CD14-positive monocyte (primary cell): Measurements from ENCODE around the gene RHOV. TPM values are rescaled to one million over a fixed set of nuclear protein-coding genes. Genes with fewer than 3 reads are reported as not detected.

Experiments used
- DNase-seq, 3 donors: peaks; one replicate each; pipeline ENCODE4 v3.0.0-alpha.2; 2011 to 2022
- H2AFZ ChIP-seq: 2 replicates; pipeline ENCODE4 v1.6.0; 2012; ENCODE audit warnings: mild to moderate bottlenecking, low read depth, low read length, inconsistent platforms; ENCODE audit not compliant: insufficient read depth, poor library complexity, severe bottlenecking
- H3K27ac ChIP-seq, 2 donors: 1 replicate in 1 of 2; 2 replicates in 1 of 2; pipeline ENCODE4 v1.5.1; 2012 to 2013; ENCODE audit warnings: low read length in 2 of 2, control low read depth in 1 of 2, inconsistent platforms in 1 of 2, low read depth in 1 of 2, mild to moderate bottlenecking in 1 of 2
- H3K27me3 ChIP-seq, 2 donors: one replicate each; pipeline versions ENCODE4 v1.6.0 to v1.6.1; 2011 to 2013; ENCODE audit warnings: low read length in 2 of 2; ENCODE audit not compliant: control insufficient read depth in 2 of 2, insufficient read depth in 2 of 2
- H3K36me3 ChIP-seq, 2 donors: replicated peaks in 1 of 2; 1 replicate in 1 of 2; 2 replicates in 1 of 2; pipeline versions ENCODE4 v1.5.1 to v1.6.1; 2012 to 2013; ENCODE audit warnings: low read length in 2 of 2, control low read depth in 1 of 2, inconsistent platforms in 1 of 2, mild to moderate bottlenecking in 1 of 2; ENCODE audit not compliant: insufficient read depth in 2 of 2, control insufficient read depth in 1 of 2
- H3K4me1 ChIP-seq, 2 donors: 1 replicate in 1 of 2; 2 replicates in 1 of 2; pipeline versions ENCODE4 v1.5.1 to v1.6.1; 2012 to 2013; ENCODE audit warnings: low read length in 2 of 2, control low read depth in 1 of 2, inconsistent platforms in 1 of 2, mild to moderate bottlenecking in 1 of 2, moderate library complexity in 1 of 2; ENCODE audit not compliant: insufficient read depth in 2 of 2, control insufficient read depth in 1 of 2
- H3K4me2 ChIP-seq: replicated peaks from 2 replicates; pipeline ENCODE3; 2012; ENCODE audit warnings: low read length, moderate library complexity, mild to moderate bottlenecking; ENCODE audit not compliant: poor library complexity, severe bottlenecking; ENCODE audit errors: extremely low read depth
- H3K4me3 ChIP-seq, 3 experiments: fragments of 200-600 bp in 1 of 3; sonication (generic) in 1 of 3; replicated peaks in 1 of 3; 1 replicate in 2 of 3; 2 replicates in 1 of 3; pipeline ENCODE4 v1.5.1; 2011 to 2013; ENCODE audit warnings: low read length in 3 of 3, mild to moderate bottlenecking in 3 of 3, control low read depth in 2 of 3, low read depth in 2 of 3, inconsistent platforms in 1 of 3, moderate library complexity in 1 of 3
- H3K79me2 ChIP-seq: 2 replicates; pipeline ENCODE4 v1.6.0; 2012; ENCODE audit warnings: mild to moderate bottlenecking, control low read depth, inconsistent platforms, low read length, moderate library complexity; ENCODE audit not compliant: insufficient read depth
- H3K9ac ChIP-seq: 2 replicates; pipeline ENCODE4 v1.6.0; 2017; ENCODE audit warnings: low read length, mild to moderate bottlenecking; ENCODE audit not compliant: insufficient read depth, poor library complexity, severe bottlenecking
- H3K9me3 ChIP-seq, 2 donors: replicated peaks in 1 of 2; 1 replicate in 1 of 2; 2 replicates in 1 of 2; pipeline versions ENCODE4 v1.5.1 to v1.6.1; 2012 to 2013; ENCODE audit warnings: low read length in 2 of 2, control low read depth in 1 of 2; ENCODE audit not compliant: control insufficient read depth in 1 of 2, insufficient read depth in 1 of 2
- H4K20me1 ChIP-seq: 2 replicates; pipeline ENCODE4 v1.6.0; 2012; ENCODE audit warnings: mild to moderate bottlenecking, low read length, control low read depth, moderate library complexity; ENCODE audit not compliant: insufficient read depth
- H3K27ac Mint-ChIP-seq, 7 donors: one replicate each; pipeline ENCODE4 v1.8.0; 2020; ENCODE audit warnings: mild to moderate bottlenecking in 7 of 7, mixed read lengths in 7 of 7, moderate library complexity in 6 of 7, inconsistent platforms in 2 of 7
- H3K27me3 Mint-ChIP-seq, 3 donors: one replicate each; pipeline ENCODE4 v1.8.0; 2021 to 2022; ENCODE audit warnings: low read depth in 3 of 3, mild to moderate bottlenecking in 3 of 3, mixed read lengths in 3 of 3, moderate library complexity in 3 of 3, inconsistent platforms in 1 of 3
- H3K36me3 Mint-ChIP-seq, 2 donors: one replicate each; pipeline ENCODE4 v1.8.0; 2020; ENCODE audit warnings: mixed read lengths in 2 of 2, inconsistent platforms in 1 of 2, mild to moderate bottlenecking in 1 of 2
- H3K4me1 Mint-ChIP-seq: one replicate; pipeline ENCODE4 v1.8.0; 2020; ENCODE audit warnings: mild to moderate bottlenecking, mixed read lengths
- H3K4me3 Mint-ChIP-seq, 2 donors: one replicate each; pipeline ENCODE4 v1.8.0; 2020; ENCODE audit warnings: mild to moderate bottlenecking in 2 of 2, mixed read lengths in 2 of 2, moderate library complexity in 1 of 2
- H3K9me3 Mint-ChIP-seq, 7 donors: one replicate each; pipeline ENCODE4 v1.8.0; 2020 to 2022; ENCODE audit warnings: mixed read lengths in 7 of 7, mild to moderate bottlenecking in 6 of 7, moderate library complexity in 6 of 7, inconsistent platforms in 2 of 7
- CTCF ChIP-seq: fragments of 200-600 bp; IDR thresholded peaks from one replicate; pipeline ENCODE4 v1.8.0; 2022; ENCODE audit warnings: antibody characterized with exemption, mild to moderate bottlenecking
- WGBS: methylation state at CpG from one replicate; pipeline ENCODE4 v1.1.5; 2013; ENCODE audit warnings: missing lambda C conversion rate; ENCODE audit not compliant: insufficient coverage; 5-methylcytosine and 5-hydroxymethylcytosine counted together
- intact Hi-C, 2 donors: fragments of 100-400 bp; cut with micrococcal nuclease; formaldehyde crosslinking; loops; one replicate each; pipeline versions ENCODE4 v1.15.0 to v1.15.1; 2023
- polyA plus RNA-seq, 3 donors: library from polyadenylated mRNA; depleted of rRNA in 1 of 3; unstranded in 2 of 3; stranded (reverse) in 1 of 3; fragments of 300-500 nt in 2 of 3; fragments of >200 nt in 1 of 3; fragmentation: Illumina TruSeq in 2 of 3; gene quantifications; 1 replicate in 2 of 3; 2 replicates in 1 of 3; pipeline ENCODE4 v1.2.3, GENCODE V29; 2012 to 2021

Gene RHOV
- polyA plus RNA-seq, 3 donors = 0.08 TPM; not detected in 2

GRCh38 chr15:40906091-40906990 lies 32.3 kb upstream of the RHOV start:
- peak; percentile 47 to 60 (median 49) for DNase-seq
- Histone ChIP-seq H3K4me3 (peak overlapping the region; percentile 47 to 76 (median 48)), H2AFZ (peak overlapping the region; percentile 37), H3K27me3 (no peaks in the 10 kb centered on the region), H3K27ac (peak overlapping the region; percentile 56 to 57), H3K9ac (peak overlapping the region; percentile 55), H4K20me1 (peaks cover 34% of the 10 kb centered on the region), H3K9me3 (no peaks in the 10 kb centered on the region), H3K4me1 (peaks cover 85 to 96% of the 10 kb centered on the region in 2 donors), H3K4me2 (peak overlapping the region; percentile 80), H3K79me2 (peaks cover 21% of the 10 kb centered on the region), H3K36me3 (no peaks in the 10 kb centered on the region)
- peaks cover 10 to 25% of the 10 kb centered on the region in 2 donors for H3K36me3 Mint-ChIP-seq
- peak overlapping the region; percentile 67 to 84 for H3K4me3 Mint-ChIP-seq
- H3K9me3 Mint-ChIP-seq = no peaks in the 10 kb centered on the region
- peak overlapping the region in 5 of 7 donors; percentile 30 to 79 (median 61) for H3K27ac Mint-ChIP-seq
- intact Hi-C loops = loop anchor here (5.0 to 10.0 kb wide), 5 partner anchors 36 to 278 kb away; partner anchors contain the start of gene RMDN3 (in 1 of the 2)
- 2% methylated on average over 30 of the region's 36 CpGs for WGBS
- peaks cover 91% of the 10 kb centered on the region for H3K4me1 Mint-ChIP-seq
- TF ChIP-seq CTCF = peak; percentile 91
- H3K27me3 Mint-ChIP-seq = peaks cover 0 to 7% (median 0%) of the 10 kb centered on the region in 3 donors

GRCh38 chr15:40904552-40905201 lies 30.6 kb upstream of the RHOV start:
- no peak for TF ChIP-seq CTCF
- Histone ChIP-seq H3K9ac (no peak overlapping the region), H3K4me1 (peaks cover 76 to 87% of the 10 kb centered on the region in 2 donors), H3K27me3 (no peaks in the 10 kb centered on the region), H3K4me2 (no peak overlapping the region), H3K4me3 (no peak overlapping the region), H3K36me3 (peaks cover 15 to 16% of the 10 kb centered on the region in 2 donors), H3K79me2 (peaks cover 38% of the 10 kb centered on the region), H2AFZ (no peak overlapping the region), H4K20me1 (peaks cover 42% of the 10 kb centered on the region), H3K9me3 (no peaks in the 10 kb centered on the region), H3K27ac (peak overlapping the region in 1 of 2 donors; percentile 21)
- intact Hi-C loops = loop anchor here (2.0 to 10.0 kb wide), 8 partner anchors 38 to 428 kb away; partner anchors contain the start of genes INO80 (in 1 of the 2), NUSAP1 (in 1 of the 2), OIP5 (in 1 of the 2) and RMDN3 (in 1 of the 2)
- 94% methylated on average over 5 of the region's 7 CpGs for WGBS
- Mint-ChIP-seq H3K9me3 (no peaks in the 10 kb centered on the region), H3K27ac (peak overlapping the region; percentile 25 to 93 (median 75)), H3K4me3 (peak overlapping the region in 1 of 2 donors; percentile 68), H3K4me1 (peaks cover 81% of the 10 kb centered on the region), H3K27me3 (peaks cover 0 to 4% (median 0%) of the 10 kb centered on the region in 3 donors), H3K36me3 (peaks cover 26 to 42% of the 10 kb centered on the region in 2 donors)
- peak in 1 of 3 donors; percentile 4 for DNase-seq
